ENCODE data around the gene CSTF2T.

Gene CSTF2T

DNA sequence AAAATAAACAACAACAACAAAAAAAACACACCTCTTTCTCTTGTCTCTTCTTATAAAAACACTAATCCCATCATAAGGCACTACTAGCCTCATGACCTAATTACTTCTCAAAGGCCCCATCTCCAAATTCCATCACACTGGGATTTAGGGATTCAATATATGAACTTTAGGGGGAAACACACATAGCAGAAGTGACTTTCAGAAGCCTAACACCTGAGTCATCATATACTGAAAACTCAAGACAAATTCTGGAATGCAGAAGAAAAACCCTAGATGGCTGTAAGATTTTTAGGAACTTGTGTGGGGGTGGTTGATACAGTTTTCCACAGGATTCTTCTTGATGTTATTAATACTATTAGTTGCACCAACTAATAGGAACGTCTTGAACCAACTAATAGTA, 33.7 kb upstream of the CSTF2T start:
- TF ChIP-seq CTCF (IDR thresholded peaks at IDR 0.05; ENCODE audit: low read depth, low read length), result no peak

DNA sequence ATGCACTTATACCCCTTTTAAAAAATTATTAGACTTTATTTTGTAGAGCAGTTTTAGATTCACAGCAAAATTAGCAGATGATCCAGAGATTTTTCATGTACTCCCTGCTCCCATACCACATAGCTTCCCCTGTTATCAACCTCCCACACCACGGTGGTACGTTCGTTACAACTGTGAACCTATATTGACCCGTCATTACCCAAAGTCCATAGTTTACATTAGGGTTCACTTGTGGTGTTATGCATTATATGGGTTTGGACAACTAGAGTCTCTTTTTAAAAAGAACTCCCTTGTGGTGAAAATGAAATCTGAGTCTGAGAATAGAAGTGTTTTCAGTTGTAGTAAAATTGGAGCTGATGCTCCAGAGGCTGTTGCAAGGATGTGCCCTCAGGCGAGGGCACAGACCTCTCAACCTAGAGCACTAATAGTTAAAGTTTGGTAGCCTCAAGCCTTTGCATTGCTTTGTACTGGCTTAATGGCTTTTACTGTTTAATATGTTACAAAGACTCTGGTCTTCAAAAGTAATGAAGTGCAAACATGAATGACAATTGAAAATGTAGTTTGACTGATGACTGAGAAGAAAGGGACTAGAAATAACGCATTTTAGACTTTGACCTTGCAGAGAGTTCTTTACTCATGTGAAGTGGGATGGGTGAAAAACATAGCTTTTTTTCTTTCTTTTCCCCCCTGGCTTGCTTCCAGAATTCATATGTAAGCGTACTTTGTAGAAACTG, 30.6 kb upstream of the CSTF2T start:
- no peak for DNase-seq (ENCODE audit: extremely low read depth, low read depth)
- TF ChIP-seq CTCF (IDR thresholded peaks at IDR 0.05; ENCODE audit: low read depth, low read length), result no peak

More for the DNA sequence above, 33.7 kb upstream of the CSTF2T start:
- no peak for DNase-seq (ENCODE audit: extremely low read depth, low read depth)

- TF ChIP-seq CTCF (IDR thresholded peaks at IDR 0.05; ENCODE audit: low read depth, low read length), result no peak
- no peak for DNase-seq (ENCODE audit: extremely low read depth, low read depth)
These were observed 24.6 kb upstream of the CSTF2T start for GRCh38 chr10:51724038-51724437.

GRCh38 chr10:51718804-51719291, 19.5 kb upstream of the CSTF2T start:
- DNase-seq (ENCODE audit: extremely low read depth, low read depth), result peak; percentile 29
- TF ChIP-seq CTCF (IDR thresholded peaks at IDR 0.05; ENCODE audit: low read depth, low read length), result no peak

DNA sequence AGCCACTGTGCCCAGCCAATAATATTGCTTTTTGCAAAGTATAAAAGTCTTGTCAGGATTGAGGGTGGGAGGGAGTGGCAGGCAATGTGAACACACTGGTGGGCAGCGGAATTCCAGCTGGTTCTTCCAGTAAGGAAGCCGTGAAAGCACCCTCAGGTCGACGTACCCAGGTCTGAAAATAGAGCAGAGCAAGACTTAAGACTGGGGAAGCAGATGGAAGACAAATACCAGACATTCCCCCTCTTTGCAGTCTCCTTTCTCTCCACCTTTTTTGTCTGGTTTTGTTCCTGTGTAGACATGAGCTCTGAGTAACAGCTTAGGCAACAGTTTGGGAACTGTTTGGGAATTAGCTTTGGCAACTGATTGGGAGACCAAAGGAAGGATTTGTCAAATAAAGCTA, 17.6 kb upstream of the CSTF2T start:
- DNase-seq (ENCODE audit: extremely low read depth, low read depth), result no peak
- no peak for TF ChIP-seq CTCF (IDR thresholded peaks at IDR 0.05; ENCODE audit: low read depth, low read length)

DNA sequence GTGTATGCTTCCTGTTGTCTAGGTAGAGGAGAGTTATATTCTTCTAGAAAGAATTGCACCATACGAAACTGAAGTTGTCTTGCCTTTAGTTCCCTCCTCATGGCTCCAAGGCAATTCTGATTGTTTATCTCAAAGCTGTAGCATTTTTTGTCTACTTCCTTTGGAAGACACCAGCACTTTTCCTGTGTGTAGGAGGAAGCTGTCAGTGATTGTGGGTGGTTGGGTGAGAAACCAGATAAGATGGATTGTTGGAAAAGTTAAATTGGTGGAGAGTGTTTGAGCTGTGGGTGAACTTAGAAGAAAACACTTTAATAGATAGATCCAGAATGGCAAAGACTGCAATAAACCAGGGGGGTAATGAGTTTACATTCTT, 12.1 kb upstream of the CSTF2T start:
- no peak for TF ChIP-seq CTCF (IDR thresholded peaks at IDR 0.05; ENCODE audit: low read depth, low read length)
- no peak for DNase-seq (ENCODE audit: extremely low read depth, low read depth)

- DNase-seq (ENCODE audit: extremely low read depth, low read depth), result no peak
These were observed 10.1 kb upstream of the CSTF2T start for GRCh38 chr10:51709324-51709972.

More at GRCh38 chr10:51709324-51709972, 10.1 kb upstream of the CSTF2T start:
- TF ChIP-seq CTCF (IDR thresholded peaks at IDR 0.05; ENCODE audit: low read depth, low read length), result no peak

Measured in AG09319 (cell line).